ENCODE results near the gene KIF1C.

The KIF1C gene

GRCh38 chr17:4965311-4965986 is 32.3 kb upstream of the KIF1C start:
- H3K27ac ChIP-seq, result peak overlapping the region; percentile 95
- TF ChIP-seq ZFX (IDR thresholded peaks at IDR 0.05) (no peak), CTCF (conservative IDR thresholded peaks at IDR 0.05) (no peak)

DNA sequence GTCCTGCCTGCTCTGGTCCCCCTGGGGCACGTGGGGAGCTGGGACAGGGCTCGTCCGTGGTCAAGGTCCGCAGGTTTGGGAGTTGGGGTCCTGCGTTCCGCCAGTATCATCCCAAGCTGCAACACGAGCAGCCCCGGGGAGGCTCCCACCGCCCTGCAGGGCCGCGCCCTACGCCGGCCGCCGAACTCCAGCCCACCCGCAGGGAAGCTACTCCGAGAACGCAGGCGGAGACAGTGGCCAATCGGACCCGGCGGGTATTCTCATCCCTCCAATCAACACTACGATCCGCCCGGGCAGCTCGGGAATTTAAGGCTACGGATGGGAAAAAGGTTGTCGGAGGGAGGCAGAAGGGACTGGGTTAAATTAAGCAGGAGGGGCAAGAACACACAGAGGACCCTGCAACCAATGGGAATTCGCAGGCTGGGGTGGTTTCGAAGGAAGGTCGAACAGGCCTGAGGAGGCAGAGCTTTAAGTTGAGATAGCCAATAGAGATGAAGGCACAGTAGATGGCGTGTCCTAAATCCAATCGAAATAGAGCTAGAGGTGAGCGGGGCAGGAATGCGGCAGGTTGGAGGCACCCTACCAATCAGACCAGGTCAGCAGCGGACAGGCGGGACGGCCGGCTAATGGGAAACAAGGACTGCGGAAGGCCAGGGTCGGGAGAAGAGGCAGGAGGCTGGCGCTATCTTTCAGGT is 30.8 kb upstream of the KIF1C start:
- H3K27ac ChIP-seq, result peak overlapping the region; percentile 95
- TF ChIP-seq ZFX (IDR thresholded peaks at IDR 0.05) (peak; percentile 44; the same call in 1 of the 2 replicates), CTCF (conservative IDR thresholded peaks at IDR 0.05) (no peak)

GRCh38 chr17:4967539-4968485 is 29.9 kb upstream of the KIF1C start, which contains the start of gene SPAG7:
Gene SPAG7, minus strand, starts transcription at chr17:4967817. Its CDS starts 13 bp downstream, at chr17:4967804.
- peak within 1 kb of the TSS; percentile 95 for H3K27ac ChIP-seq
- TF ChIP-seq ZFX (IDR thresholded peaks at IDR 0.05) (peak; percentile 37; the same call in 1 of the 2 replicates), CTCF (conservative IDR thresholded peaks at IDR 0.05) (no peak)

DNA sequence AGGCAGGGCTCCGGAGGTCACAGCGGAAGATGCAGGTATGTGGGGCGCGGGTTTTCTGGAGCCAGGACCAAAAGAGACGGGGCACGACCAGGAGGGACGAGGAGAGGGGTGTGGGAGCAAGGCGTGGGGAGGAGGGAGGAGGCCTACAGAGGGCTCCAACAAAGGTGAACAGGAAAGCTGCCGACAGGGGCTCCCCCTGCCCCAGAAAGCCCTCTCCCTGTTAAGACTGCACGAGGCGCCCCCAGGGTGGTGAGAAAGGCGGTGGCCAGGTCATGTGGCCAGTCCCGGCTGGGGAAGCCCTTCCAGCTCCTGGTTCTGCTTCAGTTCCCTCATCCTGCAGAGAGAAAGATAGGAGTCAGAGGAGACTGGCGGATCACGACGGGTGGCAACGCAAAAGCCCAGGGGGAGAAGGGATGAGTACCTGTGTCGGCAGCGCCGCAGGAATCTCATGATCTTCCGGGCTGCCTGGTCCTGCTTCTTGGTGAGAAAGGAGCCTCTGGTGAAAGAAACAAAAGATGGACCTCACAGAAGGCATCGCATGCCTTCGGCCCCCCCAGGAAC is 29.2 kb upstream of the KIF1C start:
- H3K27ac ChIP-seq, result peak overlapping the region; percentile 95
- TF ChIP-seq ZFX (IDR thresholded peaks at IDR 0.05) (no peak), CTCF (conservative IDR thresholded peaks at IDR 0.05) (no peak)

DNA sequence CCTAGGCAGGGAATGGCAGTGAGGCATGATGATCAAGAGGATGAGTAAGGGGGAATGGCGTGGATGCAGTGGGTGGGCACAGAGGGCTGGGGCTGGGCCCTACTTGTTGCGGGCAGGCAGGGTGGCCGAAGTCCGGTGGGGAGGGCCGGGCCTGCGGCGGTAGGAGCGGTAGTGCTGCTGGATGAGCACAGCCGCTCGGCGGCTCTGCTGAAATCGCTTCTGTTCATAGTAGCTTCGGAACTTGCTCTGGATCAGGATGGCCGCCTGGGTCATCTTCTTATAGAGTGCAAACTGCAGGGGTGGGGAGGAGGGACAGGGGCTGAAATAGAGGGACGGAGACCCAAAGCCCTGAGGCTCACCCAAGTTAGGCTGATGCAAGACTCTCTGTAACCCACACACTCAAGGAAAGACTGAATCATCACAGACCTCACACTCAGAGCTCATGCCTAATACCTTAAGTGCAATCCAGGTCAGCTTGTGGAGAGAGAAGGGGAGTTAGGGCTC is 28.7 kb upstream of the KIF1C start:
- TF ChIP-seq CTCF (conservative IDR thresholded peaks at IDR 0.05) (no peak), ZFX (IDR thresholded peaks at IDR 0.05) (no peak)
- peak overlapping the region; percentile 95 for H3K27ac ChIP-seq

DNA sequence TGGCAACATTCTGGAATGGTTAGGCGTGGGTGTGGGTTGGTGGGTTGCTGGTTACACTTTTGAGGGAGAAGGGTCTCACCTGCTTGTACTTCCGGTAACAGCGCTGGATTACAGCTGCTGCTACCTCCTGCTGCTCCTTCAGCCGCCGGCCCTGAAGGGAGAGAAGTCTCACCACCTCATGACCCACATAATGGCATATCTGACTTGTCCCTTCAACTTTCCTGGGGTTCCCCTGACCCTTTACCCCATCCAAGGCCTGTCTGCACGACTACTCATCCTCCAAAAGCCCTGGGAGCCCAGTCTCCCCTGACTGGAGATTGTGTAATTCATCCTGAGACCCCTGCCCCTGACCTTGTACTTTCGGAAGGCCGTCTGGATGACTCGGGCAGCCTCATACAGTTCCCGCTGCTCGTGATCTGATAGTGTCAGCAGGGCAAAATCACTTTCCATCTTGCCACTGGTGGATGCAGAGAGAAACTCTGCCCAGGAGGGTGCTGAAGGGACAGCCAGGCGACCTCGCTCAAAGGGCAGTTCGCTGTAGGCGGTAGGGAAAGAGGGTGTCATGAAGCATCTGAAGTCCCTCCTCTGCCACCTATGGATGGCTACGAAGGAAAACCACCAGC is 28.1 kb upstream of the KIF1C start:
- TF ChIP-seq CTCF (conservative IDR thresholded peaks at IDR 0.05) (no peak), ZFX (IDR thresholded peaks at IDR 0.05) (no peak)
- no peak overlapping the region for H3K27ac ChIP-seq

Data from C4-2B (cell line).